NOMO-1 (cell line): Measurements from ENCODE around the gene NMNAT1.
"Not testable (repeated sequence)": the region's sequence is repeated elsewhere in the genome, so short reads cannot be mapped to it uniquely, and the experiment has no call there.

Experiments used
- DNase-seq, 2 experiments: peaks; one replicate each; lab custom pipeline; 2025; ENCODE audit not compliant: unreplicated experiment in 2 of 2; lab: John Stamatoyannopoulos, UW

The NMNAT1 gene

DNA sequence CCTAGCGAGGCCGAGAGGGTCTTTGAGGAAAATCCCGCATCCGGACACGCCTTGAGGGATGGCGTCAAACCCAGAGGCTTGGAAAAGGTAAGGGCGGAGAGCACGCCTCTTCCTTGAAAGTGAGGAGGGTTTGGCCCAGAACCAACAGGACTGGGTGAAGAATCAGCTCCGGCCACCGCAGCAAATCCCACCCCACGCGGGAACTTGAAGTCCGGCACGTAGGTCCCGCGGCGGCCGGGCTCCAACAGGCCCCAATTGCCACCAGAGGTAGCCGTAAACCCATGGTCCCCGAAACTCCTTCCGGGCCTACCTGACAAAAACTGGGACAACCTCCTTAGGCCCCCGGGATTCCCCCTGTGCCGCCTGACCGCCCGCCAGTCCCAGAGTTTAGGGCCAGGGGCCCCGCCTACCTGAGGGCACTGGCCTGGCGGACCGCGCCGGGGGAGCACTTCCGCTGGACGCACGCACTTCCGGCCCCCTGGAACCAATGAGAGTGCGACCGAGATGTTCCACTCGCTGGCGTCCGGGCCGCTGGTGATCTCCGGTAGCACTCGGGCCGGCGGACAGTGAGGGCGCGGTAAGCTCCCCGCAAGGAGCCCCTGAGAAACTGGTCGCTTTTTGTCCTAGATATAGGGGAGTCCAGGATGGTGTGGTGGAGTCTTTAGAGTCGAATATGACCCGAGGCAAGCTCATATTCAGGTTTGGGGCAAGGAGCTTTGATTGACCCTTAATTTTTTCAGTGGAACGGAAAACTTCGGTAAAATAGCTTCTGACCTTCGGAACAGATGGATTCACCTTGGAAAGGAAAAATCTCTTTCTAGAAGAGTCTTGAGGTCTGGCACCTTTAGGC is at the start of gene NMNAT1, which contains the start of gene LZIC:
NMNAT1 (plus strand) TSS at position 537 of the 850 bp plus-strand sequence. CDS start 28,599 bp downstream, outside the sequence.
LZIC (minus strand) TSS at position 453 of the 850 bp plus-strand sequence. CDS start 6,772 bp downstream, outside the sequence.
- DNase-seq = peak; percentile 87 to 88

GRCh38 chr1:9894115-9894514 is 49.2 kb upstream of the NMNAT1 start:
- no peak for DNase-seq

DNA sequence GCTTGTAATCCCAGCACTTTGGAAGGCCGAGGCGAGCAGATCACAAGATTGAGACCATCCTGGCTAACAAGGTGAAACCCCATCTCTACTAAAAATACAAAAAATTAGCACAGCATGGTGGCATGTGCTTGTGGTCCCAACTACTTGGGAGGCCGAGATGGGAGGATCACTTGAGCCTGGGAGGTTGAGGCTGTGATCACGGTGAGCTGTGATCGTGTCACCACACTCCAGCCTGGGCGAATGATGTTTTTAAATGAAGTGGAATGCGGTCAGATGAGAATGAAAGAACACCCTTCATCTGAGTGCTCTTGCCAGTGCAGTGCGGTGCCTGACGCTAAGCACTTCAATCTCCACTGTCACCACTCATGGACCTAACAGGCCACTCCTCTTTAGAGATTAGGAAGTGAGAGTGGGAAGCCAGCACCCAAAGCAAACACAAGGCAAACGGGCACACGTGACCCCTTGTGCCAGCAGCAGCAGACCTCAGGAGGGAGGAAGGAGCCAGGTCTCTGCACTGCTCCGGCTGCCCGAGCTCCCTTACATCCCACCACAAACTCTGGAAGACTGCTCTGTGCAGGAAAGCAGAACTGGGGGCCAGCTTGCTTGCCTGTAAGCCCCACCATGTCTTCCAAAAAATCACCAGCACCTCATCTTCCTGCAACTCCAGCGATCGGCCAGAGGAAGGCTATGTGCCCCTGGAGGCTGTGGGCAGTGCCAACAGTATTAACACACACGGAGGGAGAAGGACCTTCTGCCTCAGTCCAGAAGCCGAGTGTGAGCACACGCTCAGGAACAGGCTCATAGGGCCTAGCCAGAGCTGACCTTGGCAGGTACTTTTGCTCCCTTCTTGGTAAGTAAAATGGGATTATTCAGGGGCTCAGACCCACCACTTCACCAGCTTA is 42.9 kb upstream of the NMNAT1 start:
- peak; percentile 86 to 95 for DNase-seq

DNA sequence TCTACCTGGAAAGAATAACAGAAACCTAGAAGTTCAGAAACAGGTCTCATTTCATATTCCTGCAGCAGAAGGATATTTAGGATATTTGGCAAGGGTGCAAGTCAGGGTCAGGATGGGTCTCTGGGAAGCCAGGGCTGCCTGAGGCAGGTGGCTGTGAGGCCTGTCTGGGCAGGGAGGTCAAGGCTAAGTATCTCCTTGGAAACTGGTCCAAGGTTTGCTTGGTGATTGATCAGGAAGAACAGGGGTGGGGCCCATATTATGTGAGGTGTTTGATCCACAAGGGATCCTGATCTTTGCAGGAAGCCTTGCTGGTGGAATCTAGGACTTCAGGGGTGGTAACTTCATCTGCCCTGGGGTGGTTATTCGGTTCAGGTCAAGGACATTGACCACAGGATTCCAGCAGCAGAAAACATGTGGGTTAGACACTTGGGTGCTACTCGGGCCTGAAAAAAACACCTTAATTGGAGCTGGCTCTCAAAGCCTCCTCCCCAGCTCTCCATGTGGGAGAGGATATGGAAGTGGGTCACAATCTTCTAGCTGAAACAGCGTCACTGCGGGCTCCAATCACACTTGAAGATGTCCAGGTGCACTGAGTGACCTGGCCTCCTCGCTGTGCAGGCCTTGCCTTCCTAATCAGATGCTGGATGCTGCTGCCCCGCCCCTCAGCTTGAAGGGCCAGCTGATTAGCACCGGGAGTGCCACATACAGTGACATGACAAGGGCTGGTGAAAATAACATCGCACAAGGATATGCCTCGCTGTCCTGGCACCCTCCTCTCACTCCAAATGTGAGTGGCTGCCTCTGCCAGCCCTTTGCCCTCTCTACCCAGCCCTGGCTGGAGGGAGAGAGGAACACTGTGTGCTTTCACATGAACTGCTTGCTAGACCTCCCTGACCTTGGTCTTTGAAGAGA is 41.9 kb upstream of the NMNAT1 start:
- DNase-seq = no peak

DNA sequence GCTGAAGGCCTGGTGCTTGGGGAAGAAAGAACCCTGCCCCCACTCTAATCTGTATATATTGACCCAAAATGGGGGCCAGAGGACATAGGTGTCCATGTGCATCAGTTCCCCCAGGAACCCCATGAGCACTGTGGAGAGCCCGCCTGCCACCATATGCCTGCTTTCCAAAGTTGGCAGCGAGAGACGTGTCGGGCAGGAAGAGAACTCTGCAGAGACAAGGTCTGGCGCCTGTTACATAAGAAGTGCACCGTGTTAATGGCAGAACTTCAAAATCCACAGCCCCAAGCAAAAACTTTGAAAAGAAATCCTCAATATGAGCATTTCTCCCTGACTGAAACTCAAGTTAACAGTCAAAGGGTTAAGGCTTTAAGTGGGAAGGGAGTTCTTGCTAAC is 41.2 kb upstream of the NMNAT1 start:
- no peak for DNase-seq

DNA sequence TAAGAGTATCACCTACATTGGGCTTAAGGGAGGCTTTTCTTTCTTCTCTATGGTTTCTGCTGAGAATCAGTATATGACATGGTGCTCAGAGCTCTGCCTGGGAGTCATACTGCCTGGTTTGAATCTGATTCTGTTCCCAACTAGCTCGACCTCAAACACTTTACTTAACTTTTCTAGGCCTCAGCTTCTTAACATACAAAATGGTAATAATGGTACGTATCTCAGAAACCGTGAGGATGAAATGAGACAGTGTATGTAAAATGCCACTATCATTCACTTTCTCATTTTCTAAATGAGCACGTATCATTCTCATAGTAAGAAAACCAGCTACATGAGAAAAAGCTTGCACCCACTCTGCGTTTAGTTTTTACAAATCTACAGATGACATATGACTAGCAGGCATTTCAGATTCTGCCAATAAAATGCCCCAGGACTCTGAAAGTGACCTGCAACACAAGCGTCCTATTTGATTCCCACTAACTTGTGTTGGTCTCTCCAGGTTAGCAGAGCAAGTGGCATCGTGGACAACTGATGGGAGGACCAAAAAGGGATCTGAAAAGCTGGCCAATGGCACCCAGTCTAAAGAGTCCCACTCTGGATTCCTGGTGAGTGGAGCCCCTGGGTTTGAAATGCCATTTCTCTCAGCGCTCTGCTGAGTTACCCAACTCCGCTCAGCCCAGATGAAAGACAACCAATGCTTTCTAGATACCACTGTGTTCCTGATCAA is 39.3 kb upstream of the NMNAT1 start:
- DNase-seq = no peak

DNA sequence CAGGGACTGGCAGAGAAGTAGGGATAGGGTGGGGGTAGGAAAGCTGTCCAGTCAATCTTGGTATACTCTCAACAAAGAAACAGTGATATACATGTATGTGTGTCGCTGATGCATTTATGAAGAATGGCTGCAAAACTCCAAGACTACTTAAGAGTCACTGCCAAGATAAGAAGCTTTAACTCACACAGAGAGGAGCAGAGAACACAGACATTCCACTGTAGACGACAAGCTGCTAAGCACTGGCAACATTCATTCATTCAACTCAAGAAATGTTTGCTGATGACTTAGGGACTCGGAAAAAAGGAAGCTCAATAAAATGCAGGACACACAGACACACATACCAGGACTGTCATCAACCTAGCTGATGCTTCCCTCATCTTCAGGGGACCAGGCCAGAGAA is 38.7 kb upstream of the NMNAT1 start:
- DNase-seq = no peak

DNA sequence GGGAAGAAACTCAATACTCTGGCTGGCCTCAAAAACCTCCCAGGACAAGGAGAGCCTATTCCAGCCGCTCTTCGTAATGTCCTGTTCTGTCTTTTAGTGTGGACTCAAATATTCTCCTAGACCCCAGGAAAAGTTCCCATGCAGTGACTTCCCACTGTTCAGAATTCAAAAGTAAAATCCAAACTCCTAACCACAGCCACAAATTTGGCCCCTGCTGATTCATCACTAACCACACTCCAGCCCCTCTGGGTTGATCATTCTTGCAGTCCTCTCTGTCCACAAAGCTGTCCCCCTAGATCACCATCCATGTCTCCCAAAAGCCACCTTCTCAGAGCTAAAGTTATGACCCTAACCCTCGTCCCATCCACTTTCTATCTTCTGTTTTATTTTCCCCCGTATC is 38.3 kb upstream of the NMNAT1 start:
- no peak for DNase-seq

DNA sequence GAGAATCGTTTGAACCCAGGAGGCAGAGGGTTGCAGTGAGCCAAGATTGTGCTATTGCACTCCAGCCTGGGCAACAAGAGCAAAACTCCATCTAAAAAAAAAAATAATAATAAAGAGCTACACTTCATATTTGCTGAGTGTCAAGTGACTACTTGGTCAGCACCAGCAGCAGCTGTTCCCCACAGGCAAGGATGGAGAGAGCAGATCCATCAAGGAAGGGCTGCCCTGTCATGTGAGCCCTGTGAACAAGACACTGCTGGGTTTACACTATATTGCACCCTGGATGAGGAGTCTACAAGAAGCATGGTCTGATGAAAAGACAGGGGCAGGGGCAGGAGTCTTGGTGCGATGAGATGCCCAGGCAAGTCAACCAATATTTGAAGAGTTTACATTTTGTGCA is 36.8 kb upstream of the NMNAT1 start:
- no peak for DNase-seq

DNA sequence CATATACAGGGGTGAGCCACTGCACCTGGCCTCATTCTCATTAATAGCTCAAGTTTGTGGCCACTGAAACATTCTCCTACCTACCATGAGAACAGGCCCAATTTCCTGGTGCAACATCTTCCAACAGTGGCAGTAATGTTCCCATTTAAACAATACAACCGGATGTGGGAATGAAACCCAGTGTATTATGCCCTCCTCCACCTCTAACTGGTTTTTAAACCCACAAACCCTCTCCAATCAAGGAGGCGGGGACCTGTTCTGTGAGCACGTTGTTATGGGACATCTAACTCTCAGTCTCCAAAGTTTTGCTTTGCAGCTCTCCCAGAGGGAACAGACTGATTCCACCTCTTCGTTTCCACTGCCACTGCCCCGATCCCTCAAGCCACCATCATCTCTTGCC is 35.8 kb upstream of the NMNAT1 start:
- no peak for DNase-seq

GRCh38 chr1:9908871-9909233 is 34.4 kb upstream of the NMNAT1 start:
- DNase-seq = no peak

DNA sequence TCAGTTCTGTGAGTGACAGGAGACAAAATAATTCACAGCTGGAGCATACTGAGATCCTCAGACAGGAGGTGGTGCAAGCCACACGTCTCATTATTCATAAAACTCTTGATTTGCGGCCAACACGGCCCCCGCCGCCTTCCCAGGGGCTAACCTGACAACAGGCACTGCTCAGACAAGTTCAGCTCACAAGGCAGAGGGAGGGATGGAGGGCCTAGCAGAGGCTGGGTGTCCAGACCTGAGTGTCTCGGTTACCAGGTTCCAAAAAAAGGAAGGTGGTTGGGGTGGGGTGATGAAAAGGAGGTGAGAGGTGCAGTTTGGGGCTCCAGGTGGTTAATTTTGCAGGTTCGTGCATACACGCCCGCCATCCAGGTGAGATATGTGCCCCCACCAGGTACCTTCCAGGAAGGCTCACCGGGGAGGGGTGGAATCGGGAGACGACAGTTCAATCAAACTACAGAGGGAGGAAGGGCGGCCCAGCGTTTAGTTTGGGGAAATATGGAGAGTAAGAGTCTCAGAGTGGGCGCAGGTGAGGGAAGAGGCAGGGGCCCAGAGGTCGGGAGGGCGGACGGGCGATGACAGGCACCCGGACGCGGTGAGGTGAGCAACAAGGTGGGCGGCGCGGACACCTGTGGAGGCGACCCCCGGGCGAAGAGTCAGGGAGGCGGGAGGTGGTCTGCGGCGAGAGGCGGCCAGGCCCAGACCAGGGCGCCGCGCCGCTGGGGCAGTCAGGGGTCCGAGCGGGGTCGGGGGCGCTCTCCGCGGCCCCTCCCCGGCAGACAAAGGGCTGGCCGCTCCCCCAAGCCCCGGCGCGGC is 33.8 kb upstream of the NMNAT1 start:
- peak; percentile 7 to 15 for DNase-seq

GRCh38 chr1:9910076-9910422 is 33.2 kb upstream of the NMNAT1 start, which contains the start of gene CTNNBIP1:
Gene CTNNBIP1, minus strand, starts transcription at chr1:9910269. Its CDS starts 38,205 bp downstream, at chr1:9872064.
- DNase-seq = peak; percentile 94 to 100

DNA sequence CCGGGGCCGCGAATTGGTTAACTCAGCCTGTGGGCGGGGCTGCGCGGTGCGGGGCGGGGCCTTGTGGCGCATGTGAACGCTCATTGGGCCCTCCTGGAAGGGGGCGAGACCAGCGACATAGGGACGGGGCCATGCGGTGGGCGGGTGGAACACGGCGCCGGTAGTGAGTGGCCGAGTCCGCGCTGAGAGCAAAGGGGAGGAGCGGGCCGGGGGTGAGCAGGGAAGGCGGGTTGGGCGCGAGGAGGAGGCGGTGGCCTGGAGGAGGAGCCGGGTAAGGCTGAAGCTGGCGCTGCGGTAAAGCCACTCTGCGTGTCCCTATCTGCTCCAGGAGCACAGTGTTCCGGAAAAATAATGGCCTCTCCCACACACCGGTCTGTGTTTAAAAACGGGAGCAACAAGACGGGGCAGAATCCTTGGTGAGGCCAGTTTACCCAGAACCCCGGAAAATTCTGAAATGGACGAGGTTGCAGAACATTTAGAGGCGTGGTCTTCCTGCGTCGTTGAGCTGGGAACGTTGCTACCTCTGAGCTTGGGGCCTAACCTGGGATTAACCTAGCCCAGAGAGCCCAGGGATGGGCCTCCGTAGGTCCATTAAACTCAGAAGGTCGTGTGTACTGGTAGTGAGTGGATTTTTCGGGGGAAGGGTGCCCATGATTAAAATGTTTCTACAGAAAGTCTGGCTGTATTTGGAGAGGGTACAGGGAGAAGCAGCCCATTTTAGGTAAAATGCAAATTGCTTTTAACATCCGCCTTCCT is 32.7 kb upstream of the NMNAT1 start:
- DNase-seq = peak; percentile 98 to 100

DNA sequence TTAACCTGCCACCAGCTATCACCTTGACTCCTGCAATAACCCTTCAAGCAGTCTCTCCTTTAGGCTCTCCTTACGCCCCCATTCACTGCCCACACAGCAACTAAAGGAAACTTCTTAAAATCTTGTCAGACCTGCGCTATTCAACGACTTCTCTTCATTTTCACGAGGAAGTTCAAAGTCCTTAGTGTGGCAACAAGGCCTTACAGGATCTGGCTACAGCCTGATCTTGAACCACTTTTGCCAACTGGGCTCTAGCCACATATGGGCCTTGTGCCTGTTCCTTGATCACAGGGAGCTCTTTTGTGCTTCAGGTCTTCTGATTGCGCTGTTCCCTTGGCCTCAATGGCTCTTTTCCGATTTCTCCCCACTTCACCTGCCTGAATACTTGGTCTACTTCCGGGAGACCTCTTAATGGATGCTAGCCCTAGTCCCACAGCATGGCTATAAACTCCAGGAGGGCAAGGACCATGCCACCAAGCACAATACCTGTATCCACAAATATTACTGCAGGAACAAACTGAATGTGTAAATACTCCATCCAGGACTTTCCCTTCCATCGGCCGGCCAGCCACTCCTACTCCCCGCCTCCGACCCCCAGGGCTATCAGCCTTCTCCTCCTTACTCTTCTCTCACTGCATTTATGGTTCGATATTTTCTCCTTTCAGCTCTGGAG is 30.9 kb upstream of the NMNAT1 start:
- DNase-seq = peak; percentile 55 to 71

- DNase-seq = no peak
Observed at GRCh38 chr1:9914610-9914937, 28.7 kb upstream of the NMNAT1 start.

DNA sequence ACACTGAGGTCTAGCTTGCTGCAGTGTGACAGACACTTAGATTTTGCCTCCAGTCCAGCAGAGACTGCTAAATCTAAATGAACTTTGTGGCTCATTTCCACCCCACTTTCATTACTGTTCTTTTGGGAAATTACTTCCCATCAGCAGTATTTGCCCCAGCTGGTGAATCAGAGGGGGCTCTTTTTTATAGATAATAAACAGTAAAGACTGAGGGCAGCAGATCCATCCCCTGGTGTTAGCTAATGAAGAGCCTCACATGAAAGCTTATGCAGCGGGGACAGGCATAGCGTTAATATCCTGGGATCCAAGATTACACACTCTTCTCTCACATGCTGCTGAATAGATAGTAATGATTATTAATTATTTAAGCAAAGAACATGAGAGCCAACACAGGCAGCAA is 26.8 kb upstream of the NMNAT1 start:
- no peak for DNase-seq

GRCh38 chr1:9917495-9917894 is 25.8 kb upstream of the NMNAT1 start:
- DNase-seq = not testable (repeated sequence)
